Measurements from ENCODE around the gene CHD3.

CHD3 gene

DNA sequence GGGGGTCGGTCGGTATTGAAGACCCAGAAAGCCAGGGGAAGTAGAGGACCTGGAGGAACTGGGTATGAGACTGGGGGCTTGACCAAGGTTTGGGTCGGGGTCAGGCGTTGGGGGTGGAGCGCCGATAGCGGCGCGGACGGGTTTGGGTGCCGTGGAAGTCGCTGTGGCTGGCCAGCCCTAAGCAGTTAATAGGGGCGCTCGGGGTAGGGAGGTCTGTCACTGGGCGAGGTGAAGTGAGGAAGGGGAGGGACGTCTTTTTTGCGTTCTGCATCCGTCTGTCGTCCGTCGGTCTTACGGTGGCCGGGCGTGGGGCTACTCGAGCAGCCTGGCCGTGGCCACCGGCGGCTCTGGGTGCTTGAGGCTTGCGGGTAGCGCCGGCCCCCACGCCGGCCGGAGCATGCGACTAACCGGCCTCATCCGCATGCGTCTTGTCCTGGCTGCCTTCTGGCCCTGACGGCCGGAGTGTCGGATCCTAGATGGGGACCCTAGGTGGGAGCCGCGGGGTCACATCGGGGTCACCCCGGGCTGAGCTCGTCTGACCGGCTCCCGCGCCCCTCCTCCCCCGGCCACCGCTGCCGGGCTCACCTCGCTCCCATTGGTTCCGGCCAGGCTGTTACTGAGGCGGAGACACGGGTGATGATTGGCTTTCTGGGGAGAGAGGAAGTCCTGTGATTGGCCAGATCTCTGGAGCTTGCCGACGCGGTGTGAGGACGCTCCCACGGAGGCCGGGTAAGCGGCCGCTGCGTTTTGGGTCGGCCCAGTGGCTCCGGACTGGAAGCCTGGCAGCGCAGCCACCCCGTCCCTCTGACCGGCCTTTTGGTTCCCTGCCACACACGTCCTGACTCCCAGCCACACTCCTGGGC, 44.1 kb upstream of the CHD3 start (continued):
- TF ChIP-seq ZNF211 (tag by site-specific recombination; IDR thresholded peaks at IDR 0.05; ENCODE audit: low read depth) = no peak
- TF ChIP-seq CTCF (tag by site-specific recombination; IDR thresholded peaks at IDR 0.05) = 0 out of 2 replicates have a peak, but pooled peaks have one; percentile 49
- TF ChIP-seq PRDM10 (tag by site-specific recombination; IDR thresholded peaks at IDR 0.05) = peak; percentile 99
- no peak for TF ChIP-seq ZNF571 (tag by site-specific recombination; IDR thresholded peaks at IDR 0.05)
- peak; percentile 84 for TF ChIP-seq ZNF341 (tag by site-specific recombination; IDR thresholded peaks at IDR 0.05; ENCODE audit: low read depth)
- TF ChIP-seq ZNF610 (tag by site-specific recombination; IDR thresholded peaks at IDR 0.05; ENCODE audit: borderline replicate concordance) = 0 out of 2 replicates have a peak, but pooled peaks have one; percentile 23
- TF ChIP-seq, protein P1, sequence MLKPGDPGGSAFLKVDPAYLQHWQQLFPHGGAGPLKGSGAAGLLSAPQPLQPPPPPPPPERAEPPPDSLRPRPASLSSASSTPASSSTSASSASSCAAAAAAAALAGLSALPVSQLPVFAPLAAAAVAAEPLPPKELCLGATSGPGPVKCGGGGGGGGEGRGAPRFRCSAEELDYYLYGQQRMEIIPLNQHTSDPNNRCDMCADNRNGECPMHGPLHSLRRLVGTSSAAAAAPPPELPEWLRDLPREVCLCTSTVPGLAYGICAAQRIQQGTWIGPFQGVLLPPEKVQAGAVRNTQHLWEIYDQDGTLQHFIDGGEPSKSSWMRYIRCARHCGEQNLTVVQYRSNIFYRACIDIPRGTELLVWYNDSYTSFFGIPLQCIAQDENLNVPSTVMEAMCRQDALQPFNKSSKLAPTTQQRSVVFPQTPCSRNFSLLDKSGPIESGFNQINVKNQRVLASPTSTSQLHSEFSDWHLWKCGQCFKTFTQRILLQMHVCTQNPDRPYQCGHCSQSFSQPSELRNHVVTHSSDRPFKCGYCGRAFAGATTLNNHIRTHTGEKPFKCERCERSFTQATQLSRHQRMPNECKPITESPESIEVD (tag by site-specific recombination; IDR thresholded peaks at IDR 0.05) = no peak
- TF ChIP-seq ZNF785 (tag by site-specific recombination; IDR thresholded peaks at IDR 0.05) = 0 out of 2 replicates have a peak, but pooled peaks have one; percentile 70
- peak; percentile 94 for TF ChIP-seq GLIS2 (tag by site-specific recombination; IDR thresholded peaks at IDR 0.05)
- no peak for TF ChIP-seq HOXD13 (CRISPR knock-in tag; IDR thresholded peaks at IDR 0.05; ENCODE audit: borderline replicate concordance)
- 0 out of 2 replicates have a peak, but pooled peaks have one; percentile 31 for TF ChIP-seq ZNF843 (tag by site-specific recombination; IDR thresholded peaks at IDR 0.05)
- TF ChIP-seq, protein P2, sequence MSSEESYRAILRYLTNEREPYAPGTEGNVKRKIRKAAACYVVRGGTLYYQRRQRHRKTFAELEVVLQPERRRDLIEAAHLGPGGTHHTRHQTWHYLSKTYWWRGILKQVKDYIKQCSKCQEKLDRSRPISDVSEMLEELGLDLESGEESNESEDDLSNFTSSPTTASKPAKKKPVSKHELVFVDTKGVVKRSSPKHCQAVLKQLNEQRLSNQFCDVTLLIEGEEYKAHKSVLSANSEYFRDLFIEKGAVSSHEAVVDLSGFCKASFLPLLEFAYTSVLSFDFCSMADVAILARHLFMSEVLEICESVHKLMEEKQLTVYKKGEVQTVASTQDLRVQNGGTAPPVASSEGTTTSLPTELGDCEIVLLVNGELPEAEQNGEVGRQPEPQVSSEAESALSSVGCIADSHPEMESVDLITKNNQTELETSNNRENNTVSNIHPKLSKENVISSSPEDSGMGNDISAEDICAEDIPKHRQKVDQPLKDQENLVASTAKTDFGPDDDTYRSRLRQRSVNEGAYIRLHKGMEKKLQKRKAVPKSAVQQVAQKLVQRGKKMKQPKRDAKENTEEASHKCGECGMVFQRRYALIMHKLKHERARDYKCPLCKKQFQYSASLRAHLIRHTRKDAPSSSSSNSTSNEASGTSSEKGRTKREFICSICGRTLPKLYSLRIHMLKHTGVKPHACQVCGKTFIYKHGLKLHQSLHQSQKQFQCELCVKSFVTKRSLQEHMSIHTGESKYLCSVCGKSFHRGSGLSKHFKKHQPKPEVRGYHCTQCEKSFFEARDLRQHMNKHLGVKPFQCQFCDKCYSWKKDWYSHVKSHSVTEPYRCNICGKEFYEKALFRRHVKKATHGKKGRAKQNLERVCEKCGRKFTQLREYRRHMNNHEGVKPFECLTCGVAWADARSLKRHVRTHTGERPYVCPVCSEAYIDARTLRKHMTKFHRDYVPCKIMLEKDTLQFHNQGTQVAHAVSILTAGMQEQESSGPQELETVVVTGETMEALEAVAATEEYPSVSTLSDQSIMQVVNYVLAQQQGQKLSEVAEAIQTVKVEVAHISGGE (tag by site-specific recombination; conservative IDR thresholded peaks at IDR 0.05; ENCODE audit: low read depth) = peak; percentile 37; the same call in 1 of the 2 replicates
- no peak for TF ChIP-seq ZNF624 (tag by site-specific recombination; IDR thresholded peaks at IDR 0.05)
- TF ChIP-seq ZNF302 (tag by site-specific recombination; IDR thresholded peaks at IDR 0.05; ENCODE audit: low read depth) = no peak
- TF ChIP-seq, protein P3, sequence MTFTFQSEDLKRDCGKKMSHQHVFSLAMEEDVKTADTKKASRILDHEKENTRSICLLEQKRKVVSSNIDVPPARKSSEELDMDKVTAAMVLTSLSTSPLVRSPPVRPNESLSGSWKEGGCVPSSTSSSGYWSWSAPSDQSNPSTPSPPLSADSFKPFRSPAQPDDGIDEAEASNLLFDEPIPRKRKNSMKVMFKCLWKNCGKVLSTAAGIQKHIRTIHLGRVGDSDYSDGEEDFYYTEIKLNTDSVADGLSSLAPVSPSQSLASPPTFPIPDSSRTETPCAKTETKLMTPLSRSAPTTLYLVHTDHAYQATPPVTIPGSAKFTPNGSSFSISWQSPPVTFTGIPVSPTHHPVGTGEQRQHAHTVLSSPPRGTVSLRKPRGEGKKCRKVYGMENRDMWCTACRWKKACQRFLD (tag by site-specific recombination; IDR thresholded peaks at IDR 0.05) = peak; percentile 49; the same call in 1 of the 2 replicates
- TF ChIP-seq ZFP3 (tag by site-specific recombination; IDR thresholded peaks at IDR 0.05; ENCODE audit: low read depth) = no peak
- peak; percentile 99 for TF ChIP-seq ZBTB17 (tag by site-specific recombination; IDR thresholded peaks at IDR 0.05)
- TF ChIP-seq, protein P4, sequence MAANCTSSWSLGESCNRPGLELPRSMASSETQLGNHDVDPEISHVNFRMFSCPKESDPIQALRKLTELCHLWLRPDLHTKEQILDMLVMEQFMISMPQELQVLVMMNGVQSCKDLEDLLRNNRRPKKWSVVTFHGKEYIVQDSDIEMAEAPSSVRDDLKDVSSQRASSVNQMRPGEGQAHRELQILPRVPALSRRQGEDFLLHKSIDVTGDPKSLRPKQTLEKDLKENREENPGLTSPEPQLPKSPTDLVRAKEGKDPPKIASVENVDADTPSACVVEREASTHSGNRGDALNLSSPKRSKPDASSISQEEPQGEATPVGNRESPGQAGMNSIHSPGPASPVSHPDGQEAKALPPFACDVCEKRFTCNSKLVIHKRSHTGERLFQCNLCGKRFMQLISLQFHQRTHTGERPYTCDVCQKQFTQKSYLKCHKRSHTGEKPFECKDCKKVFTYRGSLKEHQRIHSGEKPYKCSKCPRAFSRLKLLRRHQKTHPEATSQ (tag by site-specific recombination; IDR thresholded peaks at IDR 0.05) = peak; percentile 36; the same call in 1 of the 2 replicates
- TF ChIP-seq, protein P5, sequence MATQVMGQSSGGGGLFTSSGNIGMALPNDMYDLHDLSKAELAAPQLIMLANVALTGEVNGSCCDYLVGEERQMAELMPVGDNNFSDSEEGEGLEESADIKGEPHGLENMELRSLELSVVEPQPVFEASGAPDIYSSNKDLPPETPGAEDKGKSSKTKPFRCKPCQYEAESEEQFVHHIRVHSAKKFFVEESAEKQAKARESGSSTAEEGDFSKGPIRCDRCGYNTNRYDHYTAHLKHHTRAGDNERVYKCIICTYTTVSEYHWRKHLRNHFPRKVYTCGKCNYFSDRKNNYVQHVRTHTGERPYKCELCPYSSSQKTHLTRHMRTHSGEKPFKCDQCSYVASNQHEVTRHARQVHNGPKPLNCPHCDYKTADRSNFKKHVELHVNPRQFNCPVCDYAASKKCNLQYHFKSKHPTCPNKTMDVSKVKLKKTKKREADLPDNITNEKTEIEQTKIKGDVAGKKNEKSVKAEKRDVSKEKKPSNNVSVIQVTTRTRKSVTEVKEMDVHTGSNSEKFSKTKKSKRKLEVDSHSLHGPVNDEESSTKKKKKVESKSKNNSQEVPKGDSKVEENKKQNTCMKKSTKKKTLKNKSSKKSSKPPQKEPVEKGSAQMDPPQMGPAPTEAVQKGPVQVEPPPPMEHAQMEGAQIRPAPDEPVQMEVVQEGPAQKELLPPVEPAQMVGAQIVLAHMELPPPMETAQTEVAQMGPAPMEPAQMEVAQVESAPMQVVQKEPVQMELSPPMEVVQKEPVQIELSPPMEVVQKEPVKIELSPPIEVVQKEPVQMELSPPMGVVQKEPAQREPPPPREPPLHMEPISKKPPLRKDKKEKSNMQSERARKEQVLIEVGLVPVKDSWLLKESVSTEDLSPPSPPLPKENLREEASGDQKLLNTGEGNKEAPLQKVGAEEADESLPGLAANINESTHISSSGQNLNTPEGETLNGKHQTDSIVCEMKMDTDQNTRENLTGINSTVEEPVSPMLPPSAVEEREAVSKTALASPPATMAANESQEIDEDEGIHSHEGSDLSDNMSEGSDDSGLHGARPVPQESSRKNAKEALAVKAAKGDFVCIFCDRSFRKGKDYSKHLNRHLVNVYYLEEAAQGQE (tag by site-specific recombination; IDR thresholded peaks at IDR 0.05) = peak; percentile 25; the same call in 1 of the 2 replicates
